OCI-LY3 (cell line): ENCODE results near the gene ADORA1.

Experiments used
- CTCF ChIP-seq: fragments of 200-600, 300-600 bp; sonication (generic); IDR thresholded peaks from 2 replicates; pipeline ENCODE4 v1.5.1; 2014; ENCODE audit warnings: antibody characterized with exemption, low read length, low read depth
- EZH2phosphoT487 ChIP-seq: fragments of 200-600 bp; shearing (Covaris generic); IDR thresholded peaks from 2 replicates; pipeline ENCODE4 v1.6.1; 2018; ENCODE audit warnings: antibody characterized with exemption, mixed run types, low read depth

- TF ChIP-seq CTCF (no peak), EZH2phosphoT487 (no peak)
These were observed 2.9 kb downstream of the ADORA1 start for GRCh38 chr1:203130358-203130985.
